ENCODE results near the gene KCNH8.

GRCh38 chr3:19256313-19256712, 108.0 kb downstream of the KCNH8 start:
- no peak for TF ChIP-seq CTCF (IDR thresholded peaks at IDR 0.05)
- TF ChIP-seq POLR2A (IDR thresholded peaks at IDR 0.05), result no peak

Measured in Peyer's patch (tissue), 4 donors.